ENCODE measurements around the gene CD3D.

The CD3D gene

GRCh38 chr11:118301600-118302195, 40.8 kb downstream of the CD3D start:
- DNase-seq (ENCODE audit: low read depth): no peak

GRCh38 chr11:118295815-118296454, 46.6 kb downstream of the CD3D start:
- DNase-seq (ENCODE audit: low read depth): no peak

- no peak for DNase-seq (ENCODE audit: low read depth)
These were observed 47.3 kb downstream of the CD3D start for GRCh38 chr11:118295199-118295598.

- no peak for DNase-seq (ENCODE audit: low read depth)
These were observed 48.5 kb downstream of the CD3D start for GRCh38 chr11:118294053-118294452.

GRCh38 chr11:118291477-118292135, 50.9 kb downstream of the CD3D start:
- no peak for DNase-seq (ENCODE audit: low read depth)

- no peak for DNase-seq (ENCODE audit: low read depth)
These were observed 51.6 kb downstream of the CD3D start for GRCh38 chr11:118290923-118291322.

GRCh38 chr11:118289401-118289800, 53.1 kb downstream of the CD3D start:
- no peak for DNase-seq (ENCODE audit: low read depth)
